Measurements from ENCODE around the gene MAPK10.

Gene MAPK10

GRCh38 chr4:86280246-86280645 lies 79.6 kb downstream of the MAPK10 start:
- DNase-seq (ENCODE audit: extremely low read depth in 1 of 2, low read depth in 1 of 2), result no peak

- no peak for DNase-seq (ENCODE audit: extremely low read depth in 1 of 2, low read depth in 1 of 2)
Observed at GRCh38 chr4:86279293-86279960, 80.4 kb downstream of the MAPK10 start.

GRCh38 chr4:86278126-86278525 lies 81.7 kb downstream of the MAPK10 start:
- DNase-seq (ENCODE audit: extremely low read depth in 1 of 2, low read depth in 1 of 2), result no peak

GRCh38 chr4:86274642-86275041 lies 85.2 kb downstream of the MAPK10 start:
- no peak for DNase-seq (ENCODE audit: extremely low read depth in 1 of 2, low read depth in 1 of 2)

GRCh38 chr4:86272669-86273068 lies 87.2 kb downstream of the MAPK10 start:
- no peak for DNase-seq (ENCODE audit: extremely low read depth in 1 of 2, low read depth in 1 of 2)

- DNase-seq (ENCODE audit: extremely low read depth in 1 of 2, low read depth in 1 of 2), result no peak
Observed at GRCh38 chr4:86271057-86271456, 88.8 kb downstream of the MAPK10 start.

- no peak for DNase-seq (ENCODE audit: extremely low read depth in 1 of 2, low read depth in 1 of 2)
Observed at GRCh38 chr4:86269354-86269753, 90.5 kb downstream of the MAPK10 start.

- no peak for DNase-seq (ENCODE audit: extremely low read depth in 1 of 2, low read depth in 1 of 2)
Observed at GRCh38 chr4:86264241-86264640, 95.6 kb downstream of the MAPK10 start.

- DNase-seq (ENCODE audit: extremely low read depth in 1 of 2, low read depth in 1 of 2), result no peak
Observed at GRCh38 chr4:86261636-86262035, 98.2 kb downstream of the MAPK10 start.

GRCh38 chr4:86256086-86256485 lies 103.8 kb downstream of the MAPK10 start:
- DNase-seq (ENCODE audit: extremely low read depth in 1 of 2, low read depth in 1 of 2), result no peak

- DNase-seq (ENCODE audit: extremely low read depth in 1 of 2, low read depth in 1 of 2), result no peak
Observed at GRCh38 chr4:86250619-86251018, 109.2 kb downstream of the MAPK10 start.

- DNase-seq (ENCODE audit: extremely low read depth in 1 of 2, low read depth in 1 of 2), result no peak
Observed at GRCh38 chr4:86250006-86250405, 109.8 kb downstream of the MAPK10 start.

- no peak for DNase-seq (ENCODE audit: extremely low read depth in 1 of 2, low read depth in 1 of 2)
Observed at GRCh38 chr4:86249074-86249473, 110.8 kb downstream of the MAPK10 start.

GRCh38 chr4:86247906-86248305 lies 111.9 kb downstream of the MAPK10 start:
- DNase-seq (ENCODE audit: extremely low read depth in 1 of 2, low read depth in 1 of 2), result no peak

GRCh38 chr4:86247320-86247719 lies 112.5 kb downstream of the MAPK10 start:
- DNase-seq (ENCODE audit: extremely low read depth in 1 of 2, low read depth in 1 of 2), result no peak

- no peak for DNase-seq (ENCODE audit: extremely low read depth in 1 of 2, low read depth in 1 of 2)
Observed at GRCh38 chr4:86243750-86244149, 116.1 kb downstream of the MAPK10 start.

GRCh38 chr4:86242677-86243076 lies 117.2 kb downstream of the MAPK10 start:
- DNase-seq (ENCODE audit: extremely low read depth in 1 of 2, low read depth in 1 of 2), result no peak

- no peak for DNase-seq (ENCODE audit: extremely low read depth in 1 of 2, low read depth in 1 of 2)
Observed at GRCh38 chr4:86235549-86235948, 124.3 kb downstream of the MAPK10 start.

- no peak for DNase-seq (ENCODE audit: extremely low read depth in 1 of 2, low read depth in 1 of 2)
Observed at GRCh38 chr4:86233681-86234080, 126.2 kb downstream of the MAPK10 start.

- no peak for DNase-seq (ENCODE audit: extremely low read depth in 1 of 2, low read depth in 1 of 2)
Observed at GRCh38 chr4:86233090-86233489, 126.8 kb downstream of the MAPK10 start.

- DNase-seq (ENCODE audit: extremely low read depth in 1 of 2, low read depth in 1 of 2), result no peak
Observed at GRCh38 chr4:86223472-86223871, 136.4 kb downstream of the MAPK10 start.

GRCh38 chr4:86221002-86221401 lies 138.9 kb downstream of the MAPK10 start:
- DNase-seq (ENCODE audit: extremely low read depth in 1 of 2, low read depth in 1 of 2), result no peak

GRCh38 chr4:86220121-86220520 lies 139.7 kb downstream of the MAPK10 start:
- no peak for DNase-seq (ENCODE audit: extremely low read depth in 1 of 2, low read depth in 1 of 2)
